ENCODE results near the gene TRPM3.

The TRPM3 gene

DNA sequence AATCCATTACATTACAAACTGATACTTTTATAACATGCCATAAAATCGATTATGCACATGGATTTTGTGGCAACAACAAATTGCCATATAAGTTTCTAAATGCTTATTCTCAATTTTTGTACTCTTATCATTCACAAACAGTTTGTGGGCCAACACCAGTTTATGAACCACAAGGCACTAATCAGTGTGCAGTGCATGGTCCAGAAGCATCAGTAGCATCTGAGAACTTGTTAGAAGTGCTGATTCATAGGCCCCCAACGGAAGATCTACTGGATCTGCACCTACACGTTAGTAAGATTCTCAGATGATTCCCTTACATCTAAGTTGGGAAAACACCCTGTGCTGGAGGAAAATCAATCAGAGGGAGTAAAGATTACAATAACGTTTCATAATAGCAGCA is 242.8 kb downstream of the TRPM3 start:
- TF ChIP-seq, protein P1, sequence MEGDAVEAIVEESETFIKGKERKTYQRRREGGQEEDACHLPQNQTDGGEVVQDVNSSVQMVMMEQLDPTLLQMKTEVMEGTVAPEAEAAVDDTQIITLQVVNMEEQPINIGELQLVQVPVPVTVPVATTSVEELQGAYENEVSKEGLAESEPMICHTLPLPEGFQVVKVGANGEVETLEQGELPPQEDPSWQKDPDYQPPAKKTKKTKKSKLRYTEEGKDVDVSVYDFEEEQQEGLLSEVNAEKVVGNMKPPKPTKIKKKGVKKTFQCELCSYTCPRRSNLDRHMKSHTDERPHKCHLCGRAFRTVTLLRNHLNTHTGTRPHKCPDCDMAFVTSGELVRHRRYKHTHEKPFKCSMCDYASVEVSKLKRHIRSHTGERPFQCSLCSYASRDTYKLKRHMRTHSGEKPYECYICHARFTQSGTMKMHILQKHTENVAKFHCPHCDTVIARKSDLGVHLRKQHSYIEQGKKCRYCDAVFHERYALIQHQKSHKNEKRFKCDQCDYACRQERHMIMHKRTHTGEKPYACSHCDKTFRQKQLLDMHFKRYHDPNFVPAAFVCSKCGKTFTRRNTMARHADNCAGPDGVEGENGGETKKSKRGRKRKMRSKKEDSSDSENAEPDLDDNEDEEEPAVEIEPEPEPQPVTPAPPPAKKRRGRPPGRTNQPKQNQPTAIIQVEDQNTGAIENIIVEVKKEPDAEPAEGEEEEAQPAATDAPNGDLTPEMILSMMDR (IDR thresholded peaks at IDR 0.05; ENCODE audit: low read depth, low read length), result no peak
- no peak for DNase-seq (ENCODE audit: extremely low read depth, low read depth)

DNA sequence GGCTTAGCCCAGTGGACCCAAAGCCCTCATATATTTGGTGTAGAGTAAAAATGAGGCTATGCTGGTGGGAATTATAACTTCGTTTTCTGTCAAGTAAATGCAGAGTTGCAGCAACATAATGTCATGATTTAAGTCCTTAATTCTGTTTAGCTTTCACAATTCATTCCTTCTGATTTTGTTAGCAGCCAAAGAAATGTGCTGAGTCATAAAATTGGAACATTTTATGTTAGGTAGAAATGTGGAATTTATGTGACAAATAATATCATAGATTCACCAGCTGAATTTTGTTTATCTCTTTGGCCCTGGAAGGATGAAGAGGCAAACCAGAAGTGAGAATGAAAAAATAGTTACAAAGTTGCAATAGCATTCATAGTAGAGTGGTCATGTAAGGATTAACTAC is 247.0 kb downstream of the TRPM3 start:
- TF ChIP-seq, protein P1 (IDR thresholded peaks at IDR 0.05; ENCODE audit: low read depth, low read length), result no peak
- no peak for DNase-seq (ENCODE audit: extremely low read depth, low read depth)

DNA sequence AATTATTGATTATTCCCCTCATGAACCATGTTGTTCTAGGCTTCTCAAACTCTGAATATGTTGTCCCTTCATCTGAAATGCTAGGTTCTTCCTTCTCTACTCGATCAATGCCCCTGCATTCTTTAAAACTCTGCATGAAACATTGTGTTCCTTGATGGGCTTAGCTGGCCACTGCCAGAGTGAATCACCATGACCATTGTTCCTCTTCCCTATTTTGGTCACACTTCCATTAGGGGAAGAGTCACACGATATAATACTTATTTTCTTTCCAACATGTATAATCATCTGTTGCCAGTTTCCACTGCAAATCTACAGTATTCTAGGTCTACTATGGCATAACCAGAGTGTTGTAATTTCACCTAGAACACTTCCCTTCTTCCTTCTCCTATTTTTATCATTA is 247.9 kb downstream of the TRPM3 start:
- TF ChIP-seq, protein P1 (IDR thresholded peaks at IDR 0.05; ENCODE audit: low read depth, low read length), result no peak
- no peak for DNase-seq (ENCODE audit: extremely low read depth, low read depth)

DNA sequence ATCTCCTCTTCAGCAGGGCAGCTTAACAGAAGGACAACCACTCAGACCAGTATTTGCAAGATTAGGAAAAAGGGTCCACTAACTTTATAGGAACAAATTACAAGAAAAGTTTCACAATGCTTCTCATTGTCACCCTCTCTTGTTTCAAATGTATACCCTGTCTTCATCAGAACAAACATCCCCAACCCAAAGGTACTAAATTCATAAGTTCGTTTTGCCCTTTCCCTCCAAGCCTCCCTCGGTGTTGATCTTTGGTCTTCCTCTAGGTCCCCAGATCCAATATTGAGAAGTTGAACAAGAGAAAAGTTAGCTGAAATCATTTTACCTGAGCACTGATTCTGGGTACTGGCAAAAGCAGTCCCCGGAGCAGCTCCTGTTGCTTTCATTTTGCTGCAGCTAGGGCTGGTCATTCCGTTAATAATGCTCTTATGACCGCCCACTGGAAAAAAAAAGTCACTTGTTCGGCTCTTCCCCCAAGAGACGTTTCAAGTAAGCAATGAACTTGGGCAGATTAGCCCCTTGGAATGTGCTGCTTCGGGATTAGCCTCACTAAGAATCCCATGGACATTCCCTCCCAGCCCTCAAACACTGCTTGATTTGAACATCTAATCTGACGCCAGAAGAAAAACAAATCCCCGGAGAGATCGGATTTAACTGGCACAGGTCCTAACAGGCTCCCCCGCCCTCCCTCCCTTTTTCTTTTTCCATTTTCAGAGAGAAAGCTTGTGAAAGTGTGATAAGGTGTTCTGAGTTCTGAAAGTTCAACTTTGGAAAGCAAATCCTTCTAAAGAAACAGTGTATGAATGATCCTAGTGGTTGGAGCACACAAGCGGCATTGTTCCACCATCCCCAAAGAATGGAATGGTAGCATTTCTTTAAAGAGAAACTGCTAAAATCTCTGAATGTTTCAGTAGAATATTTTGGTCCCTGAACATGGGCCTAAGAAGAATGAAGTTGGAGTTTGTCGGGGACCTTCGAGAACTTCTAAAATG is 252.5 kb downstream of the TRPM3 start:
- TF ChIP-seq, protein P1 (IDR thresholded peaks at IDR 0.05; ENCODE audit: low read depth, low read length), result no peak
- no peak for DNase-seq (ENCODE audit: extremely low read depth, low read depth)

DNA sequence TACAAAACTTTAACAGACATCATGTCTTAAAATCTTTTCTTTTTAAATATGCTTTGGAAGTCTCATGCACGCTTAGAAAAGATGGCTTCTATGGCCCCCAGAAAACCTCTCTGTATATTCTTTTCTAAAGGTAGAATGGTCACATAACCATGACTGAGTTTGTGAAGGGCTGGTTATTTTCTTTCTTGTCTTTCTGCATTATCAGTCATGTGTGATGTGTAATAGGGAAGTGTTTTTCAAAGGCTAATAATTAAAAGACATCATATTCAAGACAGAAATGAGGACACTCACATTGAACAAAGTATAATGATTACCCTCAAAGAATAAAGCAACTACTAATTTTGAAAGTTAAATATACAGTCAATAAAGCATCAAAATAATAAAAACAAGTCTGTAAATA is 253.4 kb downstream of the TRPM3 start:
- DNase-seq (ENCODE audit: extremely low read depth, low read depth), result no peak
- TF ChIP-seq, protein P1 (IDR thresholded peaks at IDR 0.05; ENCODE audit: low read depth, low read length), result no peak

DNA sequence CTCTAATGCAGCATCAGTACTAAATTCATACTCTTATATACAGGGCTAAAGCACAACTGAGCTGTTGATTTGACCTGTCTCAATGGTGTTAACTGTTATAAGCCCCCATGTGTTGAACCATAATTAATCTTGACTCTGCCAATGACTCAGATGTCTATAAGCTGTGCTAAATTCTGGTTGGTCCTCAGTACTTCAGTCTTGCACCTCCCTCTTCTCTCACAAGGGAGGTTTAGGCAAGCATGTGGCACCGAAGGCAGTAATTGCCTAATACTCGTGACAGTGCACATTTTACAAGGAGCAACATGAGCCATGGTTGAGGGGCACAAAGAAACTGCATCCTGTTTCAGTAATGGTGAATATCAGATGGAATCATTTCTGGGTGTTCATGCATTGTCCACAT is 255.9 kb downstream of the TRPM3 start:
- no peak for DNase-seq (ENCODE audit: extremely low read depth, low read depth)
- TF ChIP-seq, protein P1 (IDR thresholded peaks at IDR 0.05; ENCODE audit: low read depth, low read length), result no peak

DNA sequence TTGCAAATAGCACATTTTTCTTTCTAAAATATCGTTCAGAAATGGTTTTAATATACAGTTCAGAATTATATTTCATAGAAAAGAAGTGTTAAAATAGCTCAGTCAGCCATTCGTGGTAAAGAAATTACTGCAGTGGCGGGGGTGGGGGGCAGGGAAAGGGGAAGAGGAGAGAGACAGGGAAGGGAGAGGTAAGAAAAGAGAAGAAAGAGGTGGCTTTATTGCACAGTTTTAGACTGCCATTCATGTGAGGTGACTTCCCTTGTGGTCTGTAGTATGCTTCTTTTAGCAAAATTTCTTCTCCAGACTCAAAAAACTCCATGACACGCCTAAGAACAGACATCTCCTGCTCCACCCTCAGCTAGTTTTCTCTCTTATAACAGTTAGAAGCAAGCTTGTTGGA is 259.6 kb downstream of the TRPM3 start:
- DNase-seq (ENCODE audit: extremely low read depth, low read depth), result no peak
- TF ChIP-seq, protein P1 (IDR thresholded peaks at IDR 0.05; ENCODE audit: low read depth, low read length), result no peak
